ENCODE data around the gene CARS2. TPM values are rescaled to one million over a fixed set of nuclear protein-coding genes. Genes with fewer than 3 reads are reported as not detected.
"Not testable (repeated sequence)": the region's sequence is repeated elsewhere in the genome, so short reads cannot be mapped to it uniquely, and the experiment has no call there.

Gene CARS2
- total RNA-seq, 2 experiments from 2014 or later: 54.6 to 59.3 TPM

GRCh38 chr13:110638814-110639806 lies 66.8 kb downstream of the CARS2 start:
- H3K4me3 Mint-ChIP-seq: no peak overlapping the region
- DNase-seq: no peak
- no peak overlapping the region for H3K27ac Mint-ChIP-seq
- ChIA-PET CTCF (interaction anchor here (1.0 to 1.3 kb wide), 3 partner anchors 9 to 180 kb away, joined by 3 to 4 read pairs (median 3); no protein-coding TSS in a partner anchor), POLR2A (interaction anchor here (0.6 kb wide), 1 partner anchor 46 kb away, joined by 3 read pairs; no protein-coding TSS in a partner anchor)
- intact Hi-C loops (cut with micrococcal nuclease): no loop called here
- H3K4me1 Mint-ChIP-seq (ENCODE audit: low read depth): no peaks in the 10 kb centered on the region
- H3K27me3 Mint-ChIP-seq: no peaks in the 10 kb centered on the region
- peaks cover 44% of the 10 kb centered on the region for H3K36me3 Mint-ChIP-seq
- no peaks in the 10 kb centered on the region for H3K9me3 Mint-ChIP-seq

GRCh38 chr13:110638257-110638656 lies 67.7 kb downstream of the CARS2 start:
- POLR2A ChIA-PET: no interaction called here
- intact Hi-C loops (cut with micrococcal nuclease): no loop called here
- Mint-ChIP-seq H3K36me3 (peaks cover 40% of the 10 kb centered on the region), H3K9me3 (no peaks in the 10 kb centered on the region), H3K4me3 (no peak overlapping the region), H3K4me1 (ENCODE audit: low read depth) (no peaks in the 10 kb centered on the region), H3K27me3 (no peaks in the 10 kb centered on the region), H3K27ac (no peak overlapping the region)
- no peak for DNase-seq
- CTCF ChIA-PET: interaction anchor here (1.3 kb wide), 1 partner anchor 45 kb away, joined by 4 read pairs; no protein-coding TSS in a partner anchor

DNA sequence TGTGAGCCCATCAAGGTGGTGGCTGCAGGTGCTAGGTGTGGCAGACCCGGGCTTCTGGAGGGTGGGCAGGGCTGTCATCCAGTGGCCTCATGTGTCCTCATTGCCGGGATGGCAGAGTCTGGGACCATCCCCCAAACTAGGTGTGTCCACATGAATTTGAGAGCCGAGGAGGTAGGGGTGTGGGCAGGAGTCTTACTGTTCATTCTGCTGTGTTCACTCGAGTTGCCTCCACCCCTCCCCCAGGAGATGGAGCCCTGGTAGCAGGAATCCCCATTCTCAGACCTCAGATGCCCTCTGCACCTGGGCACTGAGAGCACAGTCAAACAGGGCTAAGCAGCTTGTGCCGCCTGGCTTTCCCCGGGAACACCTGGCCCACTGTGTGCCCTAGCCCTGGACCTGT lies 68.2 kb downstream of the CARS2 start:
- H3K9me3 Mint-ChIP-seq: no peaks in the 10 kb centered on the region
- H3K4me1 Mint-ChIP-seq (ENCODE audit: low read depth): no peaks in the 10 kb centered on the region
- H3K27ac Mint-ChIP-seq: no peak overlapping the region
- POLR2A ChIA-PET: no interaction called here
- no peaks in the 10 kb centered on the region for H3K27me3 Mint-ChIP-seq
- no peak for DNase-seq
- H3K4me3 Mint-ChIP-seq: no peak overlapping the region
- CTCF ChIA-PET: no interaction called here
- peaks cover 35% of the 10 kb centered on the region for H3K36me3 Mint-ChIP-seq
- intact Hi-C loops (cut with micrococcal nuclease): no loop called here

- intact Hi-C loops (cut with micrococcal nuclease): no loop called here
- CTCF ChIA-PET: no interaction called here
- no peaks in the 10 kb centered on the region for H3K4me1 Mint-ChIP-seq (ENCODE audit: low read depth)
- H3K4me3 Mint-ChIP-seq: no peak overlapping the region
- H3K27ac Mint-ChIP-seq: no peak overlapping the region
- POLR2A ChIA-PET: no interaction called here
- DNase-seq: no peak
- peaks cover 34% of the 10 kb centered on the region for H3K36me3 Mint-ChIP-seq
- no peaks in the 10 kb centered on the region for H3K9me3 Mint-ChIP-seq
- H3K27me3 Mint-ChIP-seq: no peaks in the 10 kb centered on the region
Observed at GRCh38 chr13:110637275-110637674, 68.6 kb downstream of the CARS2 start.

DNA sequence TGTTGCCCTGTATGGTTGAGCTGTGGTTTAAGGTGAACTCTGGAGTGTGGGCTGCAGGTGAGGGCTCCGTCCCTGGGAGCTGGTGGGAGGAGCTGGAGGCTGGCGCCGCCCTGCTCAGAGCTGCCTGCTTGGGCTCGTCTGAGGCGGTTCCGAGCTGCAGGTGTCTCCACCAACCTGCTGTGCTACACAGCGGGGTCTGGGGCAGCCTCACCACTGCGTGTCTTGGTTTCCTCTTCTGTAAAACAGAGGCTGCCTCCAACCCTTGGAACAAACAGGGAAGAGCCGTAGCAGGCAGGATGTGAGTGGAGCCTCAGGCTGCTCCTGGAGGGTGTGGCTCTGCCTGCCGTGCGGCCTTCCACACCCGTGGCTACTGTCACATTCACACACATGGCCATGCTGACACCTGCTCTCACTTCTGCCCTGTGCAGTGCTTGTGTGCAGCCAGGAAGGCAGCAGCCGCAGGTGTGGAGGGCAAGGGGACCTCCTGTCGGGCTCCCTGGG lies 69.2 kb downstream of the CARS2 start:
- POLR2A ChIA-PET: no interaction called here
- intact Hi-C loops (cut with micrococcal nuclease): no loop called here

GRCh38 chr13:110636053-110636475 lies 69.9 kb downstream of the CARS2 start:
- CTCF ChIA-PET: no interaction called here
- intact Hi-C loops (cut with micrococcal nuclease): no loop called here

More for the DNA sequence above, 69.2 kb downstream of the CARS2 start:
- Mint-ChIP-seq H3K4me3 (no peak overlapping the region), H3K27ac (no peak overlapping the region), H3K36me3 (peaks cover 38% of the 10 kb centered on the region), H3K9me3 (no peaks in the 10 kb centered on the region), H3K4me1 (ENCODE audit: low read depth) (no peaks in the 10 kb centered on the region), H3K27me3 (no peaks in the 10 kb centered on the region)
- DNase-seq: no peak
- CTCF ChIA-PET: no interaction called here

DNA sequence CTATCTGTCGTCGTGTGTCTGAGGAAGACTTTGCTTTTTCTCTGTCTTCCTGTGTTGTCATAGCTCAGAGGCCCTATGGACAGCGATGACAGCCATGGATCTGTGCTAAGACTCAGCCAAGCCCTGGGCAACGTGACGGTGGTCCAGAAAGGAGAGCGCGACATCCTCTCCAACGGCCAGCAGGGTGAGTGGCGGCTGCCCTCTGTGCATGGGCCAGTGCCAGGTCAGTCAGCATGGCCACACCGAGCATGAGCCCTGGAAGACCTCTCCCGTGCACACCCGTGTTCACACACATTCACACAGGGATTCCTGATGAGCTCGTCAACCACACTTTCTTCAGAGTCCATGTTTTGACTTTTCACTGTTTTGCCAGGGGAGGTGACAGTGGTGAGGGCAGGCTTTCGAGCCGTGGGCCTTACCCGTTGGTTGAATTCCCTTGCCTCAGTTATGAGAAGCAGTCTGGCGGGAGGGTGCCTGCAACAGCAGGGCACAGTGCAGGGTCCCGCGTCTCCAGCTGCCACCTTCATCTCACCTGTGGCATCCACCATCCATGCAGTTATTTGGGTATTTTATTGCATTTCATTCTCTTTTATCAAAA lies 70.4 kb downstream of the CARS2 start:
- Mint-ChIP-seq H3K27me3 (no peaks in the 10 kb centered on the region), H3K4me1 (ENCODE audit: low read depth) (peaks cover 4% of the 10 kb centered on the region), H3K36me3 (peaks cover 33% of the 10 kb centered on the region), H3K9me3 (no peaks in the 10 kb centered on the region), H3K4me3 (no peak overlapping the region), H3K27ac (no peak overlapping the region)
- no peak for DNase-seq
- intact Hi-C loops (cut with micrococcal nuclease): no loop called here
- POLR2A ChIA-PET: no interaction called here
- CTCF ChIA-PET: interaction anchor here (0.6 kb wide), 1 partner anchor 588 kb away, joined by 3 read pairs; no protein-coding TSS in a partner anchor

More at GRCh38 chr13:110636053-110636475, 69.9 kb downstream of the CARS2 start:
- no peak for DNase-seq
- H3K4me3 Mint-ChIP-seq: no peak overlapping the region
- POLR2A ChIA-PET: no interaction called here
- H3K36me3 Mint-ChIP-seq: peaks cover 37% of the 10 kb centered on the region
- no peaks in the 10 kb centered on the region for H3K4me1 Mint-ChIP-seq (ENCODE audit: low read depth)
- no peaks in the 10 kb centered on the region for H3K9me3 Mint-ChIP-seq
- H3K27ac Mint-ChIP-seq: no peak overlapping the region
- H3K27me3 Mint-ChIP-seq: no peaks in the 10 kb centered on the region

DNA sequence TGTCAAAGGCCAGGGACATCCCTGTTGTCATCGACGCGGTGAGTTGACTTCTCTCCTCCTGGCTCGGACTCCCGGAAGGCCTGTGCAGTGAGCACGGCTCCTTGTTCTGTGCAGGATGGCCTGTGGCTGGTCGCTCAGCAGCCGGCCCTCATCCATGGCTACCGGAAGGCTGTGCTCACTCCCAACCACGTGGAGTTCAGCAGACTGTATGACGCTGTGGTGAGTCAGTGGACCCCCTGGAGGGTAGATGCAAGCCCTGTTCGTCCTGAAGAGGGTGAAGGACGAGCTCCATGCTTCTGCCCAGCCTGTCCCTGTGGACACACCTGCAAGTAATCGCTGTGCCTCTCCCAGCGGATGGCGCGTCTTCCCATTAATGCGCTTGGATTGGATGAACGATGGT lies 71.4 kb downstream of the CARS2 start:
- Mint-ChIP-seq H3K27ac (no peak overlapping the region), H3K4me1 (ENCODE audit: low read depth) (peaks cover 8% of the 10 kb centered on the region), H3K36me3 (peaks cover 28% of the 10 kb centered on the region), H3K4me3 (no peak overlapping the region), H3K9me3 (no peaks in the 10 kb centered on the region), H3K27me3 (no peaks in the 10 kb centered on the region)
- DNase-seq: no peak
- POLR2A ChIA-PET: no interaction called here
- CTCF ChIA-PET: no interaction called here
- intact Hi-C loops (cut with micrococcal nuclease): no loop called here

- intact Hi-C loops (cut with micrococcal nuclease): no loop called here
- H3K4me3 Mint-ChIP-seq: no peak overlapping the region
Observed at GRCh38 chr13:110633776-110634175, 72.1 kb downstream of the CARS2 start.

DNA sequence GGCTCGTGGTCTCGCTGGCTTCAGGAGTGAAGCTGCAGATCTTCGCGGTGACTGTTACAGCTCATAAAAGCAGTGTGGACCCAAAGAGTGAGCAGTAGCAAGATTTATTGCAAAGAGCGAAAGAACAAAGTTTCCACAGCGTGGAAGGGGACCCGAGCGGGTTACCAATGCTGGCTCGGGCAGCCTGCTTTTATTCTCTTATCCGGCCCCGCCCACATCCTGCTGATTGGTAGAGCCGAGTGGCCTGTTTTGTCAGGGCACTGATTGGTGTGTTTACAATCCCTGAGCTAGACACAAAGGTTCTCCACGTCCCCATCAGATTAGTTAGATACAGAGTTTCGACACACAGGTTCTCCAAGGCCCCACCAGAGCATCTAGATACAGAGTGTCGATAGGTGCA lies 73.7 kb downstream of the CARS2 start:
- H3K27ac Mint-ChIP-seq; POLR2A ChIA-PET; H3K4me3 Mint-ChIP-seq; H3K9me3 Mint-ChIP-seq; H3K27me3 Mint-ChIP-seq; DNase-seq; CTCF ChIA-PET; intact Hi-C loops (cut with micrococcal nuclease): not testable (repeated sequence)
- H3K36me3 Mint-ChIP-seq: peaks cover 29% of the 10 kb centered on the region
- H3K4me1 Mint-ChIP-seq (ENCODE audit: low read depth): peaks cover 24% of the 10 kb centered on the region

More at GRCh38 chr13:110633776-110634175, 72.1 kb downstream of the CARS2 start:
- peaks cover 15% of the 10 kb centered on the region for H3K4me1 Mint-ChIP-seq (ENCODE audit: low read depth)
- H3K9me3 Mint-ChIP-seq: no peaks in the 10 kb centered on the region
- no peak for DNase-seq
- CTCF ChIA-PET: no interaction called here
- H3K27me3 Mint-ChIP-seq: no peaks in the 10 kb centered on the region
- H3K27ac Mint-ChIP-seq: no peak overlapping the region
- POLR2A ChIA-PET: no interaction called here
- peaks cover 28% of the 10 kb centered on the region for H3K36me3 Mint-ChIP-seq

DNA sequence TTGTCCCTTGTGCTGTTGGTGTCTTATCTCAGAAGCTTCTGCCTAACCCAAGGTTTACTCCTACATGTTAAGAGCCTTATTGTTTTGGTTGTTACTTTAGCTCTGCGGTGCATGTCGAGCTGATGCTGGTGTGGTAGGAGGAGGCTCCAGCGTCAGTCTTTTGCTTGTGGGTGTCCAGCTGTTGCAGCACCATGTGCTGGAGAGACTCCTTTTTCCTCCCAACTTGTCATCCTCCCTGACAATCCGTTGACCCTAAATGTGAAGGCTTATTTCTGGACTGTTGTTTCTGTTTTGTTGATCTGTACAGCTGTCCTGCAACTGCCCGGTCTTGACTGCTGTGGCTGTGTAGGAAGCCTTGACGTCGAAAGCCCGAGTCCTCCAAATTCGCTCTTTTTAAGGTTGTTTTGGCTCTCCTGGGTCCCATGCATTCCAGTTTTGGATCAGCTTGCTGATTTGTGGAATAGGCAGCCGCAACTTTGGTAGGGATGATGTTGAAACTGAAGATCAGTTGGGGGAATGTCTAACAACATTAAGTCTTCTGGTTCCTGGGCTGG lies 75.3 kb downstream of the CARS2 start:
- POLR2A ChIA-PET: no interaction called here
- intact Hi-C loops (cut with micrococcal nuclease): no loop called here
- Mint-ChIP-seq H3K36me3 (peaks cover 26% of the 10 kb centered on the region), H3K4me3 (no peak overlapping the region), H3K4me1 (ENCODE audit: low read depth) (peaks cover 24% of the 10 kb centered on the region), H3K27me3 (no peaks in the 10 kb centered on the region), H3K9me3 (no peaks in the 10 kb centered on the region), H3K27ac (no peak overlapping the region)
- CTCF ChIA-PET: interaction anchor here (1.7 kb wide), 1 partner anchor 188 kb away, joined by 5 read pairs; no protein-coding TSS in a partner anchor
- no peak for DNase-seq

- Mint-ChIP-seq H3K9me3 (no peaks in the 10 kb centered on the region), H3K27me3 (no peaks in the 10 kb centered on the region), H3K4me1 (ENCODE audit: low read depth) (peaks cover 24% of the 10 kb centered on the region), H3K36me3 (peaks cover 20% of the 10 kb centered on the region), H3K27ac (peak overlapping the region; percentile 64), H3K4me3 (no peak overlapping the region)
- DNase-seq: peak; percentile 61
- ChIA-PET CTCF (interaction anchor here (1.1 to 1.7 kb wide), 2 partner anchors 11 to 189 kb away, joined by 3 to 5 read pairs; no protein-coding TSS in a partner anchor), POLR2A (interaction anchor here (0.6 kb wide), 1 partner anchor 83 kb away, joined by 5 read pairs; no protein-coding TSS in a partner anchor)
- intact Hi-C loops (cut with micrococcal nuclease): no loop called here
Observed at GRCh38 chr13:110629735-110630134, 76.2 kb downstream of the CARS2 start.
